Forelimb muscle (tissue), 1 donor: ENCODE measurements around the gene TAF11L6. TPM values are rescaled to one million over a fixed set of nuclear protein-coding genes. Genes with fewer than 3 reads are reported as not detected.
"Not testable (repeated sequence)": the region's sequence is repeated elsewhere in the genome, so short reads cannot be mapped to it uniquely, and the experiment has no call there.

Experiments used
- DNase-seq: peaks from one replicate; pipeline ENCODE4 v3.0.0-alpha.2; 2013; ENCODE audit warnings: low read depth
- polyA plus RNA-seq: library from polyadenylated mRNA; unstranded; fragments of 120-200 nt; gene quantifications from one replicate; pipeline ENCODE4 v1.2.1, GENCODE V29; 2013; ENCODE audit not compliant: insufficient read length

The TAF11L6 gene
- polyA plus RNA-seq: not detected

GRCh38 chr5:17528369-17528768 is at the start of gene TAF11L6:
Gene TAF11L6 (plus strand): TSS chr5:17528669.
- not testable (repeated sequence) for DNase-seq

- no peak for DNase-seq
Observed at GRCh38 chr5:17481378-17481777, 47.1 kb upstream of the TAF11L6 start.

- no peak for DNase-seq
Observed at GRCh38 chr5:17482790-17483189, 45.7 kb upstream of the TAF11L6 start.

GRCh38 chr5:17486464-17487173 is 41.9 kb upstream of the TAF11L6 start:
- not testable (repeated sequence) for DNase-seq

GRCh38 chr5:17487174-17487512 is 41.3 kb upstream of the TAF11L6 start:
- DNase-seq: no peak

GRCh38 chr5:17491257-17491656 is 37.2 kb upstream of the TAF11L6 start:
- not testable (repeated sequence) for DNase-seq

- no peak for DNase-seq
Observed at GRCh38 chr5:17492770-17493169, 35.7 kb upstream of the TAF11L6 start.

- no peak for DNase-seq
Observed at GRCh38 chr5:17497446-17497845, 31.0 kb upstream of the TAF11L6 start.

GRCh38 chr5:17497931-17498330 is 30.5 kb upstream of the TAF11L6 start, which contains the start of gene TAF11L2:
Gene TAF11L2 (plus strand): TSS chr5:17498231.
- DNase-seq: not testable (repeated sequence)

- DNase-seq: no peak
Observed at GRCh38 chr5:17511775-17512325, 16.6 kb upstream of the TAF11L6 start.

- DNase-seq: not testable (repeated sequence)
Observed at GRCh38 chr5:17517526-17517925, 10.9 kb upstream of the TAF11L6 start.

- DNase-seq: not testable (repeated sequence)
Observed at GRCh38 chr5:17518067-17518466, 10.4 kb upstream of the TAF11L6 start, which contains the start of gene TAF11L3. Gene TAF11L3 (plus strand): TSS chr5:17518367.

- not testable (repeated sequence) for DNase-seq
Observed at GRCh38 chr5:17519508-17519907, 9.0 kb upstream of the TAF11L6 start.

GRCh38 chr5:17521501-17521900 is 7.0 kb upstream of the TAF11L6 start, which contains the start of gene TAF11L4:
Gene TAF11L4 (plus strand): TSS chr5:17521801.
- DNase-seq: not testable (repeated sequence)

- not testable (repeated sequence) for DNase-seq
Observed at GRCh38 chr5:17524935-17525334, 3.5 kb upstream of the TAF11L6 start, which contains the start of gene TAF11L5. Gene TAF11L5 (plus strand): TSS chr5:17525235.

GRCh38 chr5:17526504-17526903 is 2.0 kb upstream of the TAF11L6 start:
- not testable (repeated sequence) for DNase-seq

Other genes starting within 250 kb of the TAF11L6 start
- not detected for gene TAF11L2, start 30.4 kb upstream of the TAF11L6 start, polyA plus RNA-seq
- not detected for gene TAF11L3, start 10.3 kb upstream of the TAF11L6 start, polyA plus RNA-seq
- gene TAF11L4, start 6.9 kb upstream of the TAF11L6 start, polyA plus RNA-seq: not detected
- not detected for gene TAF11L5, start 3.4 kb upstream of the TAF11L6 start, polyA plus RNA-seq
- gene TAF11L7, start 57.1 kb downstream of the TAF11L6 start, polyA plus RNA-seq: not detected
- not detected for gene TAF11L8, start 62.3 kb downstream of the TAF11L6 start, polyA plus RNA-seq
- not detected for gene TAF11L9, start 65.7 kb downstream of the TAF11L6 start, polyA plus RNA-seq
- gene TAF11L10, start 69.2 kb downstream of the TAF11L6 start, polyA plus RNA-seq: not detected
- not detected for gene TAF11L11, start 75.5 kb downstream of the TAF11L6 start, polyA plus RNA-seq
- gene TAF11L12, start 81.7 kb downstream of the TAF11L6 start, polyA plus RNA-seq: not detected
- gene TAF11L13, start 103.4 kb downstream of the TAF11L6 start, polyA plus RNA-seq: not detected
- gene TAF11L14, start 105.8 kb downstream of the TAF11L6 start, polyA plus RNA-seq: not detected